ENCODE measurements around the gene SPAG17. TPM values are rescaled to one million over a fixed set of nuclear protein-coding genes. Genes with fewer than 3 reads are reported as not detected.

SPAG17 gene
- total RNA-seq, 4 donors from 2014 or later: not detected

GRCh38 chr1:118159569-118159968 is 25.5 kb downstream of the SPAG17 start:
- no peaks in the 10 kb centered on the region for H3K36me3 ChIP-seq
- no peak for DNase-seq
- H3K9me3 ChIP-seq: no peaks in the 10 kb centered on the region
- H3K27me3 ChIP-seq: no peaks in the 10 kb centered on the region
- TF ChIP-seq POLR2A (IDR thresholded peaks at IDR 0.05): no peak
- TF ChIP-seq, protein P1, sequence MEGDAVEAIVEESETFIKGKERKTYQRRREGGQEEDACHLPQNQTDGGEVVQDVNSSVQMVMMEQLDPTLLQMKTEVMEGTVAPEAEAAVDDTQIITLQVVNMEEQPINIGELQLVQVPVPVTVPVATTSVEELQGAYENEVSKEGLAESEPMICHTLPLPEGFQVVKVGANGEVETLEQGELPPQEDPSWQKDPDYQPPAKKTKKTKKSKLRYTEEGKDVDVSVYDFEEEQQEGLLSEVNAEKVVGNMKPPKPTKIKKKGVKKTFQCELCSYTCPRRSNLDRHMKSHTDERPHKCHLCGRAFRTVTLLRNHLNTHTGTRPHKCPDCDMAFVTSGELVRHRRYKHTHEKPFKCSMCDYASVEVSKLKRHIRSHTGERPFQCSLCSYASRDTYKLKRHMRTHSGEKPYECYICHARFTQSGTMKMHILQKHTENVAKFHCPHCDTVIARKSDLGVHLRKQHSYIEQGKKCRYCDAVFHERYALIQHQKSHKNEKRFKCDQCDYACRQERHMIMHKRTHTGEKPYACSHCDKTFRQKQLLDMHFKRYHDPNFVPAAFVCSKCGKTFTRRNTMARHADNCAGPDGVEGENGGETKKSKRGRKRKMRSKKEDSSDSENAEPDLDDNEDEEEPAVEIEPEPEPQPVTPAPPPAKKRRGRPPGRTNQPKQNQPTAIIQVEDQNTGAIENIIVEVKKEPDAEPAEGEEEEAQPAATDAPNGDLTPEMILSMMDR (IDR thresholded peaks at IDR 0.05): no peak
- H3K4me1 ChIP-seq: no peaks in the 10 kb centered on the region
- no peak overlapping the region for H3K27ac ChIP-seq
- no peak overlapping the region for H3K4me3 ChIP-seq

GRCh38 chr1:118158924-118159323 is 26.1 kb downstream of the SPAG17 start:
- H3K9me3 ChIP-seq: no peaks in the 10 kb centered on the region
- DNase-seq: no peak
- no peaks in the 10 kb centered on the region for H3K36me3 ChIP-seq
- no peaks in the 10 kb centered on the region for H3K27me3 ChIP-seq
- TF ChIP-seq, protein P1 (IDR thresholded peaks at IDR 0.05): no peak
- no peak for TF ChIP-seq POLR2A (IDR thresholded peaks at IDR 0.05)
- no peak overlapping the region for H3K4me3 ChIP-seq
- H3K4me1 ChIP-seq: no peaks in the 10 kb centered on the region
- H3K27ac ChIP-seq: no peak overlapping the region

- Histone ChIP-seq H3K9me3 (no peaks in the 10 kb centered on the region), H3K27me3 (no peaks in the 10 kb centered on the region), H3K4me3 (no peak overlapping the region), H3K36me3 (no peaks in the 10 kb centered on the region), H3K4me1 (no peaks in the 10 kb centered on the region), H3K27ac (no peak overlapping the region)
- DNase-seq: no peak
- TF ChIP-seq, protein P1 (IDR thresholded peaks at IDR 0.05): no peak
- TF ChIP-seq POLR2A (IDR thresholded peaks at IDR 0.05): no peak
Measured at GRCh38 chr1:118157506-118157905, 27.5 kb downstream of the SPAG17 start.

DNA sequence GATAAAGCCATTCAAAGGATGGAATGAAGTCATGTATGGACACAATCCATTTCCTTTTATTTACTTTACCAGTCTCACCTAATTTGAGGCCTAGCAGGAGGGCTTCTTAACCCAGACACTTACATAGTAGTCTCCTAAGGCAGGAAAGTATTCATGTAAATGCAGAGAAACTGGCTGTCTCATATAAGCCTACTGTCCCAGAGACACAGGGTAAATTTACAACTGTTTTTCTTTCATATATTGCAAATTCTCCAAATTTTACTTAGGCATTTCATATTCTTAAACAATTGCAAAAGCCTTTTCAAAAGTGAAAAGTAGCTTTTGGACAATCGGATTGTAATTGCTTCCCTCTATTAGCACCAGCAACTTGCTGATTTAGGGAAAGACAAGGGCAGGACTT is 29.9 kb downstream of the SPAG17 start:
- DNase-seq: no peak
- Histone ChIP-seq H3K27me3 (no peaks in the 10 kb centered on the region), H3K9me3 (no peaks in the 10 kb centered on the region), H3K4me1 (no peaks in the 10 kb centered on the region), H3K27ac (no peak overlapping the region), H3K4me3 (no peak overlapping the region), H3K36me3 (no peaks in the 10 kb centered on the region)
- no peak for TF ChIP-seq POLR2A (IDR thresholded peaks at IDR 0.05)
- TF ChIP-seq, protein P1 (IDR thresholded peaks at IDR 0.05): no peak

DNA sequence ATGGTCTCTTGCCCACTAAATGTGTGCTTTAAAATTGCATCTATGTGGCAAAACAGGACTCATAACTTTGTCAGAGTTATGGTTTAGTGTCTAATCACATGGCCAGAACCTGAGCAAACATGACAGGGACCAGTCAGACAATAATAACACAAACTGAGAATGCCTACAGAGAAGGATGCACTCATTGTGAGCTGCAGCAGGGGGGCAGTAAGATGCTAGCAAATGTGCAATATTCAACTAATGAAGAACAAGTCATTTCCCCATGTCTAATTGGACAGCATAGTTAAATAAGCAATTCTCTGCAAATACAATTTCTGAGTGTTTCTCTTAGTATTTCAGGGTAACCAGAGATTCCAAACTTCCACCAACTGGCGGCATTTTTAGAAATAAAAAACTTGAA is 30.8 kb downstream of the SPAG17 start:
- no peak overlapping the region for H3K4me3 ChIP-seq
- DNase-seq: no peak
- H3K27ac ChIP-seq: no peak overlapping the region
- H3K4me1 ChIP-seq: no peaks in the 10 kb centered on the region
- no peaks in the 10 kb centered on the region for H3K9me3 ChIP-seq
- H3K27me3 ChIP-seq: no peaks in the 10 kb centered on the region
- TF ChIP-seq, protein P1 (IDR thresholded peaks at IDR 0.05): peak in 2 of 6 experiments; percentile 23 to 28
- TF ChIP-seq POLR2A (IDR thresholded peaks at IDR 0.05): no peak
- H3K36me3 ChIP-seq: no peaks in the 10 kb centered on the region

DNA sequence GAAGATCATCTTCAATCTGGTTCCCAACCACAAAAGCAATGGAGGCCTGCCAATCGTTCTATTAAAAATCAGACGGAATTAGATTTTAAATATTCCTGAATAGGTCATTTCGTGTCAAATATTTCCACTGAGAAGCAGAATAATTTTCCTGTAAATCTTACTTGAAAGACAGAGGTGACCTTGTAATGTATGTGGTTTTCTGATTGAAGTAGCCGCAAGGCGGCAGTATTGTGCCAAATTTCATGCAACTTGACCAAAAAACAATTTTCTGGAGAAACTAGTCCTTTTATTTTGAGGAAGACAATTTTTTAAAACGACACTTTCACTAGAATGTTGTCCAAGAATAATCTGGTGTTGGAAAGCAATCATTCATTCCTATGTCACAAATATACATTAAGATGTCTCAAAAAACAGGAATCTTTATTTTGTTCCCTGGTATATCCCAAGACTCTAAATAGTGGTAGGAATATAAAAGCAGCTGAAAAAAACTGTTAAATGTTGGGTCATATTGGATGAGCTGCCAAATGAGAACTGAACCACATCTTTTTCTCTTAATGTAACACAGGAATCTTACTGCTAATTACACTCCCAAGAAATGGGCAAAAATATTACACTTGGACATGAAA is 33.6 kb downstream of the SPAG17 start:
- no peak for TF ChIP-seq POLR2A (IDR thresholded peaks at IDR 0.05)
- TF ChIP-seq, protein P1 (IDR thresholded peaks at IDR 0.05): peak; percentile 19 to 71 (median 64)
- no peaks in the 10 kb centered on the region for H3K36me3 ChIP-seq
- DNase-seq: peak in 2 of 3 donors; percentile 17 to 69
- no peaks in the 10 kb centered on the region for H3K9me3 ChIP-seq
- H3K4me3 ChIP-seq: no peak overlapping the region
- no peaks in the 10 kb centered on the region for H3K27me3 ChIP-seq
- no peak overlapping the region for H3K27ac ChIP-seq
- H3K4me1 ChIP-seq: no peaks in the 10 kb centered on the region

All from Peyer's patch (tissue), 4 donors.